Measurements from ENCODE around the gene FPR1. TPM values are rescaled to one million over a fixed set of nuclear protein-coding genes. Genes with fewer than 3 reads are reported as not detected.
A peak's percentile ranks its signal among the peaks of the same experiment; 100 is the strongest.

FPR1 gene
- total RNA-seq, 1 donor from 2014 or later, result not detected

GRCh38 chr19:51712461-51713081 is 39.1 kb downstream of the FPR1 start:
- Histone ChIP-seq H3K36me3 (ENCODE audit: control insufficient read depth, insufficient read depth, low read length) (peaks cover 3% of the 10 kb centered on the region), H3K4me3 (ENCODE audit: low read depth, low read length) (no peak overlapping the region)

DNA sequence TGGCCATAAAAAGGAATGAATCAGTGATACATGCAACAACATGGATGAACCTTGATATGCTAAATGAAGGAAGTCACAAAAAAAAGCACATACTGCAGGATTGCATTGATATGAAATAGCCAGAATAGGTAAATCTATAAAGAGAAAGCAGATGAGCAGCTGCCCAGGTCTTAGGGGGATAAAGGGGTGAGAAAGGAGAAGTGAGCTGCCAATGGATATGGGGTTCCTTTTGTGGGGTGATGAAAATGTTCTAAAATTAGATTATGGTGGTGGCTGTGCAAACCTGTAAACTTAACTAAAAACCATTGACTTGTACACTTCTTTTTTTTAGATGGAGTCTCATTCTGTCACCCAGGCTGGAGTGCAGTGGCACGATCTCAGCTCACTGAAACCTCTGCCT is 40.0 kb downstream of the FPR1 start:
- no peaks in the 10 kb centered on the region for H3K27me3 ChIP-seq (ENCODE audit: control insufficient read depth, insufficient read depth, low read length)

More at GRCh38 chr19:51712461-51713081, 39.1 kb downstream of the FPR1 start:
- DNase-seq (ENCODE audit: low read depth), result no peak
- peak; percentile 67 for TF ChIP-seq CTCF (IDR thresholded peaks at IDR 0.05; ENCODE audit: insufficient read depth, low read length, poor library complexity, severe bottlenecking)
- H3K27me3 ChIP-seq (ENCODE audit: control insufficient read depth, insufficient read depth, low read length), result peaks cover 4% of the 10 kb centered on the region

DNA sequence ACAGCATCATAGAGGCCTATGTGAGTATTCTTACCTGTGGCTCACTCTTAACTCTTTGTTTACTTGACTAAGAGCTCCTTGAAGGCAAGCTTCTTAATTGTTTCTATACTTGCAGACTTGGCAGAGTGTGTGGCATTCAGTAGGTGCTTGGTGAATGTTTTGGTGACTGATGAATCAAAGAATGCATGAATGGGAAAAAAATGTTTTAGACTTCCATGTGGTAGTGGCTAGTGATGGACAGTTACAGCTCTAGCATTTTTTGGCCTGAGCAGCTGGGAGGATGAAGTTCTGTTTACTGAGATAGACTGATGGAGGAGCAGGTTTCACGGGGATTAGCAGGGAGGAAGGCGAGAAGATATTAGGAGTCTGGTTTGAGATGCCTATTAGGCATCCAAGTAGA is 41.5 kb downstream of the FPR1 start:
- no peak for TF ChIP-seq CTCF (IDR thresholded peaks at IDR 0.05; ENCODE audit: insufficient read depth, low read length, poor library complexity, severe bottlenecking)
- DNase-seq (ENCODE audit: low read depth), result no peak
- H3K27me3 ChIP-seq (ENCODE audit: control insufficient read depth, insufficient read depth, low read length), result no peaks in the 10 kb centered on the region
- no peak overlapping the region for H3K4me3 ChIP-seq (ENCODE audit: low read depth, low read length)
- peaks cover 4% of the 10 kb centered on the region for H3K36me3 ChIP-seq (ENCODE audit: control insufficient read depth, insufficient read depth, low read length)

More for the DNA sequence above, 40.0 kb downstream of the FPR1 start:
- Histone ChIP-seq H3K36me3 (ENCODE audit: control insufficient read depth, insufficient read depth, low read length) (peaks cover 3% of the 10 kb centered on the region), H3K4me3 (ENCODE audit: low read depth, low read length) (no peak overlapping the region)
- no peak for TF ChIP-seq CTCF (IDR thresholded peaks at IDR 0.05; ENCODE audit: insufficient read depth, low read length, poor library complexity, severe bottlenecking)
- no peak for DNase-seq (ENCODE audit: low read depth)

GRCh38 chr19:51709575-51709974 is 42.1 kb downstream of the FPR1 start:
- no peak for DNase-seq (ENCODE audit: low read depth)
- Histone ChIP-seq H3K36me3 (ENCODE audit: control insufficient read depth, insufficient read depth, low read length) (peaks cover 5% of the 10 kb centered on the region), H3K4me3 (ENCODE audit: low read depth, low read length) (no peak overlapping the region), H3K27me3 (ENCODE audit: control insufficient read depth, insufficient read depth, low read length) (no peaks in the 10 kb centered on the region)
- TF ChIP-seq CTCF (IDR thresholded peaks at IDR 0.05; ENCODE audit: insufficient read depth, low read length, poor library complexity, severe bottlenecking), result no peak

- Histone ChIP-seq H3K36me3 (ENCODE audit: control insufficient read depth, insufficient read depth, low read length) (peaks cover 5% of the 10 kb centered on the region), H3K4me3 (ENCODE audit: low read depth, low read length) (no peak overlapping the region), H3K27me3 (ENCODE audit: control insufficient read depth, insufficient read depth, low read length) (no peaks in the 10 kb centered on the region)
- DNase-seq (ENCODE audit: low read depth), result no peak
- no peak for TF ChIP-seq CTCF (IDR thresholded peaks at IDR 0.05; ENCODE audit: insufficient read depth, low read length, poor library complexity, severe bottlenecking)
Observed at GRCh38 chr19:51708811-51709210, 42.9 kb downstream of the FPR1 start.

DNA sequence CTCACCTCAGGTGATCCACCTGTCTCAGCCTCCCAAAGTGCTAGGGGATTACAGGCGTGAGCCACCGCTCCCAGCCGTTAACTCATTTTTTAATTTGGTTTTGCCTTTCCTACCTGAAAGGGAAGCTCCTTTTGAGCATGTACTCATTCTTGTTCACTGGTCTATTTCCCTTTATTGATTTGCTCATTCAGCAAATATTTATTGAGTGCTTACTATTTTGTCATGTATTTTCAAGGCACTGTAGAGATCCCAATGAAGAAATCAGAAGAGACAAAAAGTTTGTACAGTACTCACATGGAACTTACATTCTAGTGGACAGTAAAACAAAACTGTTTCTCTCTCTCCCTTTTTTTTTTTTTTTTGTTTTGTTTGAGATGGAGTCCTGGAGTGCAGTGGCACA is 44.8 kb downstream of the FPR1 start:
- TF ChIP-seq CTCF (IDR thresholded peaks at IDR 0.05; ENCODE audit: insufficient read depth, low read length, poor library complexity, severe bottlenecking), result no peak
- Histone ChIP-seq H3K4me3 (ENCODE audit: low read depth, low read length) (no peak overlapping the region), H3K36me3 (ENCODE audit: control insufficient read depth, insufficient read depth, low read length) (peaks cover 5% of the 10 kb centered on the region), H3K27me3 (ENCODE audit: control insufficient read depth, insufficient read depth, low read length) (no peaks in the 10 kb centered on the region)
- DNase-seq (ENCODE audit: low read depth), result no peak
